ENCODE measurements around the gene RPP21. TPM values are rescaled to one million over a fixed set of nuclear protein-coding genes. Genes with fewer than 3 reads are reported as not detected.

The RPP21 gene
- 18.8 TPM for polyA plus RNA-seq (ENCODE audit: insufficient read length)

GRCh38 chr6:30344868-30345671 lies at the start of gene RPP21:
TSS of gene RPP21 (plus strand) at chr6:30345156. CDS start at chr6:30345172, 16 bp downstream.
- DNase-seq, result peak; percentile 87

GRCh38 chr6:30295837-30296236 lies 49.1 kb upstream of the RPP21 start:
- no peak for DNase-seq

GRCh38 chr6:30304002-30304401 lies 41.0 kb upstream of the RPP21 start:
- DNase-seq, result no peak

- DNase-seq, result no peak
Measured at GRCh38 chr6:30311101-30311500, 33.9 kb upstream of the RPP21 start.

GRCh38 chr6:30311671-30312070 lies 33.3 kb upstream of the RPP21 start:
- no peak for DNase-seq

GRCh38 chr6:30312266-30312665 lies 32.7 kb upstream of the RPP21 start:
- no peak for DNase-seq

- no peak for DNase-seq
Measured at GRCh38 chr6:30312676-30313321, 32.2 kb upstream of the RPP21 start.

- DNase-seq, result no peak
Measured at GRCh38 chr6:30315156-30315555, 29.8 kb upstream of the RPP21 start.

- DNase-seq, result no peak
Measured at GRCh38 chr6:30317913-30318589, 26.9 kb upstream of the RPP21 start.

GRCh38 chr6:30319146-30319835 lies 25.7 kb upstream of the RPP21 start:
- DNase-seq, result no peak

GRCh38 chr6:30321692-30322388 lies 23.1 kb upstream of the RPP21 start:
- no peak for DNase-seq

- DNase-seq, result no peak
Measured at GRCh38 chr6:30322527-30323501, 22.1 kb upstream of the RPP21 start.

GRCh38 chr6:30323806-30324205 lies 21.1 kb upstream of the RPP21 start:
- no peak for DNase-seq

- DNase-seq, result no peak
Measured at GRCh38 chr6:30325150-30325872, 19.6 kb upstream of the RPP21 start.

- DNase-seq, result no peak
Measured at GRCh38 chr6:30325873-30326525, 19.0 kb upstream of the RPP21 start.

GRCh38 chr6:30326526-30327231 lies 18.3 kb upstream of the RPP21 start, which contains the start of gene TRIM39:
TSS of gene TRIM39 (plus strand) at chr6:30326927. CDS start at chr6:30329318, 2,391 bp downstream.
- peak; percentile 90 for DNase-seq

- DNase-seq, result no peak
Measured at GRCh38 chr6:30327232-30327746, 17.7 kb upstream of the RPP21 start.

- no peak for DNase-seq
Measured at GRCh38 chr6:30328397-30328796, 16.6 kb upstream of the RPP21 start.

GRCh38 chr6:30329331-30329730 lies 15.6 kb upstream of the RPP21 start:
- DNase-seq, result no peak

All from hindlimb muscle (tissue), 1 donor.